A549 treated with dexamethasone at 1 μM for 4 hours (cell line): Measurements from ENCODE around the gene PPA2. TPM values are rescaled to one million over a fixed set of nuclear protein-coding genes. Genes with fewer than 3 reads are reported as not detected.

Experiments
- total RNA-seq: library from RNA; stranded (reverse); fragments of 200-300 nt; extraction: Qiagen RNA extraction; gene quantifications from 5 replicates; pipeline ENCODE4 v1.2.3, GENCODE V29; 2022

The PPA2 gene
- total RNA-seq, result 68.4 to 78.9 TPM (median 72.0 TPM) in 5 replicates

DNA sequence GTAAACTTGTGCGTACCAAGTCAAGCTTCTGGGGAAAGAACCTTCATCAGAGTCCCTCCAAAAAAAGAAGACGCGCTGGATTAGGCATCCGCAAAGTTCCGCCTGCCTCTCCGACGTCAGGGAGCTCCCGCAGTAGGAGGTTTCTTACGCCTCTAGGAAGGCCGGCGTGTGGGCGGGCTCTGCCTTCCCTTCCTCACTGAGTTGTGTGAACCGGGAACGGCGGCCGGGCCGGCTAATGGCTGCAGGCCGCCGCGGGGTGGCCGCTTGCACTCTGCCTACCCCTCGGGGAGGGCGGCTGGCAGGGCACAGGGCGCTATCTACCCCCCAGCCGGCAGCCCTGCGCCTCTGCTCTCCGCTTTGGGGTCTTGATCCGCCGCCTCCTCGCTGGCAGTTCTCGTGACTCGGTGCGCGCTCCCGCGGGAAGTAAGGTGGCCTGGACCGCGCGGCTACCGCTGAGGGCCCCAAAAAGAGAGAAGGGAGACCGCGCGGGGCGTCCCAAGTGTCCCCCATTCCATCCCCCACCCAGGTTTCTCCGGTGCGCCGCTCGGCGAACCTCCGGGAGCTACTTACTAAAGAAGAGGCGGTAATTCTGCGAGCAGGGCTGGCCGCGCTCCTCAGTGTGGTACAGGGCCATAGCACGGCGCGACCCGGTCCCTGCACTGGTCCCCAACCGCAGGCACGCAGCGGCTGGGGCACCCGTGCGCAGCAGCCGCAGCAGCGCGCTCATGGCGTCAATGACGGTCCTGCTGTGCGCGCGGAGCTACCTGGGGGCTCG lies at the start of gene PPA2:
Gene PPA2, minus strand, starts transcription at position 739 of the 775 bp plus-strand sequence. Its CDS starts 12 bp downstream, at position 727.

Other genes with a start within 250 kb of the PPA2 start
- gene ARHGEF38, start 78.6 kb upstream of the PPA2 start, total RNA-seq, result not detected in 5 replicates
- gene INTS12, start 234.6 kb upstream of the PPA2 start, total RNA-seq, result 15.4 to 18.2 TPM (median 17.3 TPM) in 5 replicates
- 4.9 to 7.8 TPM (median 6.5 TPM) in 5 replicates for gene GSTCD, start 234.7 kb upstream of the PPA2 start, total RNA-seq